Stimulated activated CD4-positive, alpha-beta T cell treated with anti-CD3 and anti-CD28 coated beads, TNF-alpha, amount 100 ng/mL, for 1 hour (primary cell): Measurements from ENCODE around the gene ING2.
"Not testable (repeated sequence)": the region's sequence is repeated elsewhere in the genome, so short reads cannot be mapped to it uniquely, and the experiment has no call there.

Experiments
- DNase-seq, 3 donors: peaks; one replicate each; pipeline ENCODE4 v3.0.0-alpha.2; 2020; ENCODE audit warnings: low read depth in 3 of 3, low spot score in 1 of 3

Gene ING2

GRCh38 chr4:183504930-183505610 is at the start of gene ING2:
Gene ING2 (plus strand): TSS chr4:183505058. CDS start chr4:183505196, 138 bp downstream.
- peak in 1 of 3 donors; percentile 69 for DNase-seq

GRCh38 chr4:183455431-183456195 is 49.2 kb upstream of the ING2 start:
- no peak for DNase-seq

- DNase-seq: no peak
Observed at GRCh38 chr4:183458005-183458404, 46.9 kb upstream of the ING2 start.

- not testable (repeated sequence) for DNase-seq
Observed at GRCh38 chr4:183463903-183464619, 40.8 kb upstream of the ING2 start.

- DNase-seq: not testable (repeated sequence)
Observed at GRCh38 chr4:183465879-183466278, 39.0 kb upstream of the ING2 start.

- DNase-seq: no peak
Observed at GRCh38 chr4:183467246-183467645, 37.6 kb upstream of the ING2 start.

- DNase-seq: no peak
Observed at GRCh38 chr4:183468210-183469095, 36.4 kb upstream of the ING2 start.

GRCh38 chr4:183469285-183469684 is 35.6 kb upstream of the ING2 start:
- no peak for DNase-seq

GRCh38 chr4:183469936-183470335 is 34.9 kb upstream of the ING2 start:
- DNase-seq: no peak

- no peak for DNase-seq
Observed at GRCh38 chr4:183470821-183471220, 34.0 kb upstream of the ING2 start.

GRCh38 chr4:183471946-183472708 is 32.7 kb upstream of the ING2 start:
- DNase-seq: peak; percentile 54 to 77 (median 63)

GRCh38 chr4:183478123-183478522 is 26.7 kb upstream of the ING2 start:
- DNase-seq: no peak

GRCh38 chr4:183478926-183479325 is 25.9 kb upstream of the ING2 start:
- DNase-seq: no peak

- DNase-seq: not testable (repeated sequence)
Observed at GRCh38 chr4:183482515-183483095, 22.3 kb upstream of the ING2 start.

- DNase-seq: no peak
Observed at GRCh38 chr4:183483997-183484396, 20.9 kb upstream of the ING2 start.

- no peak for DNase-seq
Observed at GRCh38 chr4:183485411-183486160, 19.3 kb upstream of the ING2 start.

GRCh38 chr4:183492791-183493222 is 12.1 kb upstream of the ING2 start:
- no peak for DNase-seq

GRCh38 chr4:183493246-183493645 is 11.6 kb upstream of the ING2 start:
- no peak for DNase-seq

GRCh38 chr4:183495184-183495583 is 9.7 kb upstream of the ING2 start:
- no peak for DNase-seq
